Activated CD8-positive, alpha-beta memory T cell treated with anti-CD3 and anti-CD28 coated beads for 1 hour (primary cell): Measurements from ENCODE around the gene KIF21B.
A peak's percentile ranks its signal among the peaks of the same experiment; 100 is the strongest.

ENCODE experiments used
- DNase-seq, 2 donors: peaks; one replicate each; pipeline ENCODE4 v3.0.0-alpha.2; 2020; ENCODE audit warnings: low read depth in 1 of 2; ENCODE audit errors: extremely low read depth in 1 of 2

The KIF21B gene

DNA sequence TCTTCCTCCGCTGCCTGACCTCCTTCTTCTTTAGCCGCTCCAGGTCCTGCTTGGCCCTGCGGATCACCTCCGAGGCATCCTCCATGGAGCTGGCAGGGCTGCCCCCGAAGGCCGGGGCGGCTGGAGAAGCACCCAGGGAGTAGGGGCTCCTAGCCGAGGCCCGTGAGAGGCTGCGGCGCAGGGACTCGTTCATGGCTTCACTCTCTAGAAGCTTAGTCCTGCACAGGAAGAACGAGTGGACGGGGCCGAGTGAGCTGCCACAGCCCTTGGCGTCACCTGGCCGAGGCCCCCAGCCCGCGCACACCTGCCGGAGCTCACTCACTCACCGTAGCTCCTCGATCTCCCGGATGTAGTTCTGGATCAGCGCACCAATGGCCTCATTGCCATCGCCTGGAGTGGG lies 23.1 kb downstream of the KIF21B start:
- DNase-seq = no peak

DNA sequence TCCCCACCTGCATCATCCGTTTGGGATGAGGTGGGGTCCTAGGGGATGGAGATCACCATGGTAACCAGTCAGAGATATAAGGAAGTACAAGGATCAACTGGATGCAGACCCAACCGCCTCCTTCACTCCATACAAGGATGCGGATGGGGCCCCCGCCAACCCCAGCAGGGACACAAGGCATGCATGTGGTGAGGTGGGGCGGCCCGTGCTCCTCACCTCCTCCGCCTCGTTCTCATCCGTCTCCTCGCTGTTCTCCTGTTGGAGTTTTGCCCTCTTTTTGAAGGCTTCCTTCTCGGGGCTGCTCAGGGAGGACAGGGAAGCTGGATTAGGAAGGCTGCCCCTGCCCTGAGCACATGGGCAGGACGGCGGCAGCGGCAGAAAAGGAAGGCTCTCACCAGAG lies 23.8 kb downstream of the KIF21B start:
- DNase-seq = no peak

DNA sequence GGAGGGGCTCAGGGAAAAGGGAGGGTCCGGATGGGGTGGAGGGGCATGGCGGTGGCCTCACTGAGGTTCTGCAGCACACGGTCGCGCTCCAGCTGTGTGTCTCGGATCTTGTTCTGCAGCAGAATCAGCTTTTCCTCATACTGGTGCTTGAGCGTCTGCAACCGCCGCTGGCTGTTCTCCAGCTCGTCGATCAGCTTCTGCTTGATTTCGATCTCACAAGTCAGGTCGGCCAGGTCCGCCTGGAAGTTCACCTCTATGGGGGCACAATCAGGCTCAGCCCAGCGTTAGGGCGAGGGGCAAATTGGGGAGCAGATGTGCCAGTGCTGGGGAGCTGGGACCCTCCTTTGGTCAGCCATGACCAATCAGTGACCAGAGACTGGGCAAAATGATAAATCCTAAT lies 25.2 kb downstream of the KIF21B start:
- DNase-seq = no peak

DNA sequence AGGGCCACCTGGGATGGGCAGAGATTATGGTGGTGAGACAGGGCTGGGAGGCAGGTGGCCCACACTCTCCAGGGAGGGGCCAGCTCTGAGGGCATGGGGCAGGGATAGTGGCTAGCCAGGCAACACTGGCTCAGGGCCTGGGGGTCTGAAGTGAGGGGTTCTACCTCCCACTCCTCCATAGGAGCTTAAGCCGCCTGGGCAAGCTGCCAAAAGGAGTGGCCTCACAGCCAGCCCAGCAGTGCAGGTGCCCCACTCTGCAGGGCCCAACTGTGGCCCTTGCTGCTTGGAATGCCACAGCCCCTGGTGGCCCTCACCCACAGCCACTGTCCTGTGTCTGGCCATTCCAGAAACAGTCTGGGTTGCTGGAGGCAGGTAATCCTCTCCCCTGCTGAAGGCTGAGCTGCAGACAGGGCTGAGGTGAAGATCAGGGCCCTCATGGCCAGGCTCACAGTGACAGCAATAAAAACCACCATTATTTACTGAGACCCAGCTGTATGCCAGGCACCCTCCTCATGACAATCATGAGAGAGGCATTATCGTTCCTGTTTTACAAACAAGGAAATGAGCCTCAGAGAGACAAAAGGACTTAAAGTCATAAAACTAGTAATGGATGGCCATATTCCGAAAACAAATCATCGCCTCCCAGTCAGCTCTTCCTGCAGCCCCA lies 31.0 kb downstream of the KIF21B start:
- DNase-seq = no peak

DNA sequence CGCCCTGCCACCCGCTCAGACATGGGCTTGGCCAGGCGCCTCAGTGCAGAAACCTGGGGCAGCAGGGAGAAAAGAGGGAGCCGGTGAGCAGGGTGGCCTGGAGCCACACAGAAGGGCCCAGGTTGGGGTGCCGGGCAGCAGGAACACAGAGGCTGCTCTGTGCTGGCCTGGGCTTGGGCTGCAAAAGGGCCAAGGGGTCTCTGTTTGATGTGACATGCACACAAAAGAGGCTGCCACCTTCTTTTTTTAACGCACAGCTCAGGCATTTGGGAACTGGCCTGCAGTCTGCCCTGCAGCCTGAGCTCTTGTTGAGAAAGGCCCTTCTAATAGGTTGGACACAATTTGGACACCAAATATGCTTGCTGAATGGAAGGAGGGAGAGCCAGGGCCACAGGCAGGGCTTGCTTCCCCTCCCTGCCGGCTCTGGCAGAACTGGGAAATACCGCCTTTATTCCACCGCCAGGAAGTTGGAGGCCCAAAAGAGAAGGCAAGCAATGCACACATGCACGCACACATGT lies 32.4 kb downstream of the KIF21B start:
- DNase-seq = no peak

DNA sequence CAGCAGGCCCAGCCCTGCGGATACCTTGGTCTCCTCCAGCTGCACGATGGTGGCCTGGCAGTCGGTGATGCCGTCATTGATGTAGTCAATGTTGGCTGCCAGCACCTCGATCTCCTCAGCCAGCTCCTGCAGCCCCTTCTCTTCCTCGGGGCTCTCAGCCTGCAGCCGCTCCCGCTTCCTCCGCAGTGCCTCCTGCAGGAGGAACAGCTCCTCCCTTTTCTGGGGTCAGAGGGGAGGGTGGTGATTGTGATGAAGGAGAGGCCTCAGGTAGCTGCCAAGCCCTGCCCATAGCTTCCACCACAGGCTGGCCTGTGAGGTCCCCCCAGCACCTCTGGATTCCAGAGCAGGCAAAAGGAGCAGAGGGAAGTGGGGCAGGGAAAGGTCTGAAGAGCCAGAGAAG lies 33.4 kb downstream of the KIF21B start:
- no peak for DNase-seq

DNA sequence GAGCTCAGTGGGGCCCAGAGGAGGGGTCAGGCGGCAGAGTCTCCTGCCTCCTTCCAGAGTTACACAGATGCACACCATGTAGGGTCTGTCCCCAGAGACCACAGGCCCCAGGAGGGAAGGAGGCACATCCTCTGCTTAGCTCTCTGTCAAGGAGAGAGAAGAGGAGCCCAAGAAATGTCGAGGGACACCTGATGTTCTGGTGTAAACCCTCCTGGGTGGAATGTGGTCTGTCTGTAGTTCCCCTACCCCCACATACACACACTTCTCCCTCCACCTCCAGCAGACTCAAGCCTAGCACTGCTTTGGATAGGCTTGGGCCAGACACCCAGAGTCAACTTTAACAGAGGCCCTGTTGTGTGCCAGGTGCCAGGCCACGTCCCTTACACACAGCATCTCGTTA lies 34.2 kb downstream of the KIF21B start:
- DNase-seq = no peak

DNA sequence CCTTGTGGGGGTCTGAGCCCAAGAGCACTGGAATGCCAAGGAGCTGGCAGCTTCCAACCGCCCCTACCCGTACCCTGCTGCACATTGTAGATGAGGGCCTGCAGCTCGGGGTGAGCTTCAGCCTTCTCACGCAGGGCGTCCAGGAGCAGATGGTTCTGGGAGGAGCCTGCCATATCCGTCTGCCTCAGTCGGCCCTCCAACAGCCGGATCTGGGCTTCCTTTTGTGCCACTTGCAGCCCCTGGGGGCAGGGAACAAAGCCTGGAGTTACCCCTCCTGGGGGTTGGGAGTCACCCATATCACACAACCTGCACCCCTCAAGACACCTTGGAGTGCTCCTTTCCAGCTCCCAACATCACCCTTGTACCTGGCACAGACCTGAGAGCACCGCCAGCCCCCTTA lies 34.8 kb downstream of the KIF21B start:
- no peak for DNase-seq

DNA sequence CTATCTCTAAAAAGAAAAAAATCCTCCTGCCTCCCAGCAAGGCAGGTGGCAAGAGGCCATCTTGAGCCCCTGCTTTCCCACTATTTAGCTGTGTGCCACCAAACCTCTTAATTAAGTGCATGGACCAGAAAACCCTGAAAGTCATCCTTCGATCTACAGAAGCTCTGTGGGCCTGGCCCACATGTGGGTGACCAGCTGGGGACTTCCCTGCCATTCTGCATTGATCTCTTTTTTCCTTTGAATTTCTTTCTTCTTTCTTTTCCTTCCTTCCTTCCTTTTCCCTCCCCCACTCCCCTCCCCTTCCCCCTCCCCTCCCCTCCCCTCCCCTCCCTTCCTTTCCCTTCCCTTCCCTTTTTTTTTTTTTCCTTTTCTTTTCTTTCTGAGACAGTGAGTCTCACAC lies 38.0 kb downstream of the KIF21B start:
- DNase-seq = no peak

DNA sequence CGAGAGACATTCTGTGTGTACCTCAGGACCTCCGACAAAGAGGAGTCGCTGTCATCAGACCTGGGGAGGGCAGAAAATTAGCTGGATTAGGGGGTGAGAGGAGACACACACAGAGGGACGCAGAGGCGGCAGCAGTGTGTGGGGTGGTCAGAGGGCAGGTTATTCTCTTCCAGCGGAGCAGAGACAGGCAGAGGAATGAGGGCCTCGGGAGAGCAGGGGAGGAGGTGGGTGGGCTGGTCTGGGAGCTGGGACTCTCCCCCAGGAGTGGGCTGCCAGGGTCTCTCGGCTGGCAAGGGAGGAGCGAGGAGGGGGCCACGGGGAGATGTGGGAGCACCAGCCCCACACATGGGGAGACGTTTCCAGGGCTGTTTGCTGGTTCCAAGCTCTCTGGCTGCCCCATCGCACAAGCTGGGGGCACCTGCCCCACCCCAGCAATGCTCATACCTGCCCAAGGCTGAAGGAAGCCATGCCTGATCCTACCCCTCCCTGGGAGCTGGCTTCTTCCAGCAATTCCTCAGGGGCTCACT lies 40.4 kb downstream of the KIF21B start:
- no peak for DNase-seq

DNA sequence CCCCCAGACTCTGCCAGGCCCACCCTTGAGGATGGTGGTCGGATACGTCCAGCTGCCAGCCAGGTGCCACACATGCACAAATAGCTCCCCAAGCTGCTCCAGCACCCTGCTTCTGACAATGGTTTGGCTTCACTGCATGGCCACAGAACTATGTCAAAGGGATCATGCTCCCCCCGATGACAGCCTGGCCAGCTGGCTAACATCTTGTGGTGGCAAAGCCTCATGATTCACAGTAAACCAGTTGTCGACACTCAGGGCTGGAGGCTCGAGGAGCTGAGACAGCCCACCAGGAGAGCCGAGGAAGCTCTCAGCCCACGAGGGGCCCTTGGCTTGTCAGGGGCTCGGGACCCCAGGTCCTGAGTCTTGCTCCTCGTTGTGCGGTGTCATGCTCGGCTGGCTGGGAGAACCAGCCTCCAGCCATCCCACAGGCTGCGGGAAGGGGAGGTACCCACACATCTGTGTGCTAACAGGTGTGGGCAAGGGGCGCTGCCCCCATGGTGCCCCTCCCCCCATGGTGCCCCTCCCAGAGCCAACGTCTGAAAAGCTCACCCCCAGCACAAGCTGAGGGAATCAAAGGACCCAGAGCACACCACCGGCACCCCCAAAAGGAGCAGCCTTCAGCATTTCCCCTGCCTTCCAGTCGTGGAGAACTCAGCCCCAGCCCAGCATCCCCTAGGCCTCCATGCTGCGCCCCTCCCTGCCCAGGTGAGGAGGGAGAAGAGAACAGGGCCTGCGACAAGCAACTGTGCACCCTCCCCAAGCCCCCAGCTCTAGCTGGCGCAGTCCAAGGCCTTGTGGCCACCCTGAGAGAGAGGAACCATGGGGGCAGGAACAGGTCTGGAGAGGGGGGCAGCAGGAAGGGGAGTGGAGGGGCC lies 41.2 kb downstream of the KIF21B start:
- DNase-seq = no peak

DNA sequence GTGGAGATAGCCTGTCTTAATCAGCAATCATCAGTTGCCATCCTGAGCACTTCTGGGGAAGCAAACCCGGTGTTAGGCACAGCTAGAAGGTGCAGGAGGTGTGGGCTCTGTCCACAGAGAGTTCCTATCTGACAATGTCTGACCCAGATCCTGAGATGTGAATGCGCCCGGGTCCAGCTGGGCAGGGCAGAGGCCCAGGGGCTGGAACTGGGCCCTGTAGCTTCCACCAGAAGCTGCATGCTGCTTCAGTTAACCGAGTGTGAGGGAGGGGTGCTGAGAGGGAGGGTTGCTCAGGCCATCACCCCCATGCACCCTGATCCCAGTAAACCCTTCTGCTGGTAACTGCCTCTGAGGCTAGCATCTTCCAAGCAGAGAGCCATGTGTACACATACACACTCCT lies 42.2 kb downstream of the KIF21B start:
- no peak for DNase-seq

DNA sequence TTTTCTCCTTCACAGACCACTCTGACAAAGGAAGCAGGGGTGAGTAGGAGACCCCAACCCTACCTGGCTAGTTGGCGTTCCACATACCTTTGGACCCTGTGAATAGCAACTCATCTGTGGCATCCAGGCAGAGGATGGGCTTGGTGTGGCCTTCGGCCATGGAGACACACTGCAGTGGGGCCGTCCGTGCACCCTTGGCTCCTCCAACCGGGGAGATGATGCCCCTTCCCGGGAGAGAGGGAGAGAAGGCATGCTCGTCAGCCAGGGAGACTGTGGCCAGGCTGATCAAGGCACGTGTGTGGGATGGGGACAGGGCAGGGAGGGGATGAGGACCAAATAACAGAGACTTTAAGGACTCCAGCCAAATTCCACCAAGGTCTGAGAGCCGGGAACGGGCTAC lies 42.6 kb downstream of the KIF21B start:
- no peak for DNase-seq

DNA sequence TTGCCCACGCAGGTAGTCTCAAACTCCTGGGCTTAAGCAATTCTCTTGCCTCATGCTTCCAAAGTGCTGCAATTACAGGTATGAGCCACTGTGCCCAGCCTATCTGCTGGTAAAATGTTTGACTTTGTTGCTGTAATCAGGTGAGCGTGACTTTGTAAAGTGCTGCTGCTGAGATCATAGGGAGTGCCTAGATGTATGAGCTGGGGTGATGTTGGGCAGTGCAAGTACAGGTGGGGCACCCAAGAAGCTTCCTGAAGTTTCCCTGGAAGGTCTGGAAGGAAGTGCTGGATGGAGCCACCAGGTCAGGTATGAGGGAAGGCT lies 43.1 kb downstream of the KIF21B start:
- DNase-seq = no peak

DNA sequence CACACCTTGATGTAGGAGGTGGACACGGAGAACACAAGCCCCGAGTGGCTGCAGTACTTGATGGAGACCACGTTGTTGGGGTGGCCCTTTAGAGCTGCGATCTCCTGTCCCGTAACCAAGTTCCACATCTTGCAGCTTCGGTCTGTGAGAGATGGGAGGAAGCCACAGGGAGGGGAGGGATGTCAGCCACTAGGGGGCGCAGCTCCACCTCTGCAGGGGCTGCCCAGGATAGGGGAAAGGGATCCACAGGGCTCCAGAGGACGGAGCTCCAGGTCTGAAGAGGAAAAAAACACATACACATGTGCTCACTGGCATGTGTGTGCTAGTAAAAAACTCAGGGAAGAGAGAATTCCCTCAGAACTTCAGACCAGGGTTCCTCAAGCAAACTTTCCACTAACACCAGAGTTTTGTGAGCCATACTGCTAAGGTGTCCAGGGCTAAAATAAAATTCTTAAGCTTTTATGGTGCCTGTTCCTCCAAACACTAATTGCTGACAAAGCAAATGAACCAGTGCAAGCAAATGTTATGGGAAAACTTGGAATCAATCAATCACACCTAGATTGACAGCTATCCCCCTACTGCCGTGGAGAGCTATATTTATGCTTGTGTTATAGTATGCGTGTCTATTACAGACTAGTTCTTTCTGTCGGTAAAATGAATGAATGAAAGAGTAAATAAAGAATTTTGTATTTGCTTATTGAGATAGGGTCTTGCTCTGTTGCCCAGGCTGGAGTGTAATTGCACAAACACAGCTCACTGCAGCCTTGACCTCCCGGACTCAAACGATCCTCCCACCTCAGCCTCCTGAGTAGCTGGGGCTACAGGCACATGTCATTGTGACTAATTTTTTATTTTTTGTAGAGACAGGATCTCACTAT lies 43.7 kb downstream of the KIF21B start:
- DNase-seq = peak; percentile 18 to 55

DNA sequence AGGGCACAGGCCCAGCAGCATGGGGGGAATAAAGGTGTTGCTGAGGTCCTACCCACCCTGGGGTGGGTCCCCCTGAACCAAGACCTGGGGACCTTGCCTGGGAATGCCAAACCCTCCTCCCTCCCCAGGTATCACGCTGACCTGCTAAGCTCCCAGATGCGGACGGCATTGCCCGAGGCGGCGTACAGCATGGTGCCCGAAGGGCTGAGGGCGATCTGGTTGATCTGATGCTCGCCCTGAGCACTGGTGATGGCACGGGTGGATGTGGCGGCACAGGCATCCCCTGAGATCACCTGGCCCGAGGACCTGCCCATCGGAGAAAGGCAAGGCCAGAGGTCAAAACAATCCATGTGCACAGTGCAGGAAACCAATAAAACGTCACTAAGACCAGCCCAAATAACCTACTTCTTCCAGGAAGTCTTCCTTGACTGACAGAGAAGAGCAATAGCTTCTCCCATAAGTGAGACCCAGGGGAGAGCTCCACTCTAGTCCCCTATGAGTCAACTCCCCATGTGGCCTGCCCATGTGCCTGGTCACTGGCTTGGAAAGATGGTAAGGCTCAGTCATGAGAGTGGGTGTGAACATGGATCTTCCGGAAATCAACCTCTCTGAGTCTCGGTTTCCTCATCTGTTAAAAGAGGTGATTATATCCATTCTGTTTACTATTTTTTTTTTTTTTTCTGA lies 46.3 kb downstream of the KIF21B start:
- DNase-seq = no peak

DNA sequence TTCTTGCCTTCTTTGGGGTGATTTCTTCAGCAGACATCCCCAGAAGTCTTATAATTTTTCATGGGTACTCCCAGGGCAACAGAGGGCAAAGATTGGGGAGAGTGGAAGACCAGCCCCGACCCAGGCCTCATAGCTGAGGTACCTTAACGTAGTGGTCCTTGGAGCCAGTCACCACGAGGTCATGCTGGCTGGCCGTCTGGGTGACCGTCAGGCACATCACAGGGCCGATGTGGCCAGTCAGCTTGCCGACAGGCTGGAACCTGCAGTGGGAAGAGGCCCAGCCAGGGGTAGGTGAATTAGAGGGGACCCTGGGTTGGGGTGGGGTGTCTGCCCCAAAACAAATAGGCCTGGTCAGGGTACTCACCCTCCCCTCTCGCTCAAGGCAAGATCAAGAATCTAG lies 46.9 kb downstream of the KIF21B start:
- no peak for DNase-seq

DNA sequence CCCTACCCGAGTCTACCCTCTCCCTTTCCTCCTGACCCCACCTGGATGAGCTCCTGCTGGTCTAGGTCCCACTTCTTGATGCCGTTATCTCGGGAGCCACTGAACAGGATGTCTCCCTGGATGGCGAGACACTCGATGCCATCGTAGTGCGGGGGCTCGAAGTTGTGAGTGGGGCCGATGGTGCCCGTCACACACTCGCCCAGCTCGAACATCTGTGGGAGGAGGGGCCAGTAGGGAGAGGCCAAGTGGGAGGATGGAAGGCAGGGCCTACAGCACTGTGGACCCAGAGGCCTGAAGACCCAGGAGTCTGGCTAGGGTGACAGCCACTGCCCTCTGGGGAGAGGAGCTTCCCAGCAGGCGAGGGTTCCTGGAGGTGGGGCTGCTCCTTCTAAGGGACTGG lies 48.1 kb downstream of the KIF21B start:
- DNase-seq = no peak

DNA sequence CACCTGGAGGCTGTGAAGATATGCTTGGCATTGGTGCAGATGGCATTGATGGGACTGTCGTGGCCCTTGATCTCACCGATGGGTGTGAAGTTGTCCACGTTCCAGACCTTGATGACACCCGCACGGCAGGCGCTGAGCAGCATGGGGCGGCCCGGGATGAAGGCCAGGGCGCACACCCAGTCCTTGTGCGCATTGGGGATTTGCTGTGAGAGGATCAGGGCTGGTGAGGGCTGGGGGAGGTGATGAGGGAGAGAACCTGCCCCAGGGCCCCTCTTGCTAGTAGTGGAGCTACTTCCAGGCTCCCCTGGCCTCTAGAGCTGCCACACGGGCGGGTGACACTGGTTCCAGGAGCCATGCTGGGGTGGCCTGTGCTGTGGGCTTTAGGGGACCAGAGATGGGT lies 48.8 kb downstream of the KIF21B start:
- DNase-seq = no peak

DNA sequence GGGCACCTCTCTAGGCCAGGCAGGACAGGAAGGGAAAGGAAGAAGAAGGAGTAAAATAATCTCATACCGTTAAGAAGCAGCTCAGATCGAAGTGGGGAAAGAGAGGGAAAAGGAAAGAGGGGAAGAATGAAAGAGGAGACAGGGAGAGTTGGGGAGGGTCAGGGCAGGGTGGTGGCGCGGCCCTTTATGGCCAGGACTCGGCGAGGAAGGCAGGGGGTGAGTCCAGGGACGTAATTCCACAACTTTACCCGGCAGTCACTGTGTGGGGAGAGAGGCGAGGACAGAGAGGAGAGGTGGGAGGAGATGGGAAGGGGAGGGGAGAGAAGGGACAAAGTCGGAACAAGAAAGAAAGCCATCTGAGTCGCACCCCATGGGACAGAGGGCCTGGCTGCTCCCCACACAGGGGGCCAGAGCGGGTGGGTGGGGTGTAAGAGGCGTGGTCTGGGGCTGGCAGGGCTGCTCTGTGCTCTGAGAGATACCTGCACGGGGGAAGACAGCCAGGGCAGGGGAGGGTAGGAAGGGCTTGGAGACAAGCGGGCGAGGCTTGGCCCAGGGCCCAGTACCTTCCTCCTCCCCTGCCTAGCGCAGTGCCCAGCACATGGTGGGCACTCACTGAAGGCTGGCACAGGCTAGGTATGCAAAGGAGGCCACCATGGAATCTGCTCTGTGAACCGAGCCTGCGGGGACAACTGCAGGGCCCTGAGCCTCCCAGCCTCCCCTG lies 49.4 kb downstream of the KIF21B start:
- no peak for DNase-seq
